DND-41 (cell line): ENCODE results near the gene KLF11.

Experiments
- EZH2 ChIP-seq: IDR thresholded peaks from 3 replicates; pipeline ENCODE4 v1.6.1; 2012; ENCODE audit warnings: borderline replicate concordance, low read depth, mild to moderate bottlenecking, moderate library complexity, low read length, inconsistent platforms; ENCODE audit not compliant: severe bottlenecking
- TF ChIP-seq, protein P1 (sequence below): IDR thresholded peaks from 2 replicates; pipeline ENCODE4 v1.5.1; 2012; ENCODE audit warnings: borderline replicate concordance, low read length, moderate library complexity, mild to moderate bottlenecking; ENCODE audit not compliant: poor library complexity, severe bottlenecking; ENCODE audit errors: extremely low read depth

DNA sequence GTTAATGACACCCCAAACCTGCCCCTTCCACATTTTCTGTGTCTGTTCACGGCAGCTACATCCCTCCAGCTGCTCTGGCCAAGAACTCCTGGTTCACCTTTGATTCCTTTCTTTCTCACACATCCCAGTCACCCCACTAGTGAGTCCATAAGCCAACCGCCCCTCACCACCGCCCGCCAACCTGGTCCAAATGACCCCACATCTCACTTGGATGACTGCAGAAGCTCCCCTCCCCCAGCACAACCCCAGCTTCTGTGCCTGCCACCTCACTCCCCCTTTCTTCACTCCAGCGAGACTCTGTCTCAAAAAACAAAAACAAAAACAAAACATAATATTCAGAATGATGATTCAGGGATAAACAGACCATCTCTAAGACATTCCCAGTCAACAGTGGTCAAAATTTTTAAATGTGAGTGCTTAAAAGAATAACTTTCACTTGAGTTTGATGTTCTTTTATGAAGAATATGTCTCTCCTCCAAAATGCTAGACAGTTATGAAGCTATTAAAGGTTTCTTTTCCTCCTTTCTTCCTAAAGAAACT, 33.7 kb downstream of the KLF11 start:
- TF ChIP-seq, protein P1, sequence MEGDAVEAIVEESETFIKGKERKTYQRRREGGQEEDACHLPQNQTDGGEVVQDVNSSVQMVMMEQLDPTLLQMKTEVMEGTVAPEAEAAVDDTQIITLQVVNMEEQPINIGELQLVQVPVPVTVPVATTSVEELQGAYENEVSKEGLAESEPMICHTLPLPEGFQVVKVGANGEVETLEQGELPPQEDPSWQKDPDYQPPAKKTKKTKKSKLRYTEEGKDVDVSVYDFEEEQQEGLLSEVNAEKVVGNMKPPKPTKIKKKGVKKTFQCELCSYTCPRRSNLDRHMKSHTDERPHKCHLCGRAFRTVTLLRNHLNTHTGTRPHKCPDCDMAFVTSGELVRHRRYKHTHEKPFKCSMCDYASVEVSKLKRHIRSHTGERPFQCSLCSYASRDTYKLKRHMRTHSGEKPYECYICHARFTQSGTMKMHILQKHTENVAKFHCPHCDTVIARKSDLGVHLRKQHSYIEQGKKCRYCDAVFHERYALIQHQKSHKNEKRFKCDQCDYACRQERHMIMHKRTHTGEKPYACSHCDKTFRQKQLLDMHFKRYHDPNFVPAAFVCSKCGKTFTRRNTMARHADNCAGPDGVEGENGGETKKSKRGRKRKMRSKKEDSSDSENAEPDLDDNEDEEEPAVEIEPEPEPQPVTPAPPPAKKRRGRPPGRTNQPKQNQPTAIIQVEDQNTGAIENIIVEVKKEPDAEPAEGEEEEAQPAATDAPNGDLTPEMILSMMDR, result no peak
- no peak for TF ChIP-seq EZH2
